ENCODE data around the gene PRAME.
"Not testable (repeated sequence)": the region's sequence is repeated elsewhere in the genome, so short reads cannot be mapped to it uniquely, and the experiment has no call there.

Gene PRAME

GRCh38 chr22:22558972-22559603 is at the start of gene PRAME:
Gene PRAME, minus strand, starts transcription at chr22:22559265. Its CDS starts 2,433 bp downstream, at chr22:22556832.
- TF ChIP-seq EZH2phosphoT487 (IDR thresholded peaks at IDR 0.05; ENCODE audit: low read depth) (no peak), CTCF (IDR thresholded peaks at IDR 0.05; ENCODE audit: low read depth, low read length) (peak; percentile 76)
- peaks cover 14% of the 10 kb centered on the region for H3K4me1 ChIP-seq (ENCODE audit: low read length)
- no peaks in the 10 kb centered on the region for H3K27me3 ChIP-seq (ENCODE audit: low read depth, low read length)
- H3K27ac ChIP-seq (ENCODE audit: low read length): peak within 1 kb of the TSS; percentile 49
- no peaks in the 10 kb centered on the region for H3K36me3 ChIP-seq (replicated peaks; ENCODE audit: low read depth, low read length)
- no peaks in the 10 kb centered on the region for H3K9me3 ChIP-seq (ENCODE audit: insufficient read depth, low read length)
- no peaks in the 10 kb centered on the region for H4K20me1 ChIP-seq (ENCODE audit: insufficient read depth, low read length)
- no peaks in the 10 kb centered on the region; the same call in 1 of the 2 replicates for H3K79me2 ChIP-seq (ENCODE audit: low read length)
- H3K4me2 ChIP-seq (ENCODE audit: low read length): peak within 1 kb of the TSS; percentile 89
- peak within 1 kb of the TSS; percentile 67; the same call in 1 of the 2 replicates for H2AFZ ChIP-seq (ENCODE audit: low read depth, low read length)
- H3K4me3 ChIP-seq (ENCODE audit: low read length): peak within 1 kb of the TSS; percentile 96
- H3K9ac ChIP-seq (ENCODE audit: low read length): peak within 1 kb of the TSS; percentile 83

GRCh38 chr22:22608022-22608421 is 49.0 kb upstream of the PRAME start:
- H3K9me3 ChIP-seq (ENCODE audit: insufficient read depth, low read length); H3K36me3 ChIP-seq (replicated peaks; ENCODE audit: low read depth, low read length); H3K9ac ChIP-seq (ENCODE audit: low read length); H3K27ac ChIP-seq (ENCODE audit: low read length); H3K4me3 ChIP-seq (ENCODE audit: low read length); H3K4me2 ChIP-seq (ENCODE audit: low read length); H3K79me2 ChIP-seq (ENCODE audit: low read length); H4K20me1 ChIP-seq (ENCODE audit: insufficient read depth, low read length); H2AFZ ChIP-seq (ENCODE audit: low read depth, low read length); H3K27me3 ChIP-seq (ENCODE audit: low read depth, low read length): not testable (repeated sequence)
- H3K4me1 ChIP-seq (ENCODE audit: low read length): peaks cover 25% of the 10 kb centered on the region

GRCh38 chr22:22605074-22605404 is 46.0 kb upstream of the PRAME start:
- no peak for TF ChIP-seq CTCF (IDR thresholded peaks at IDR 0.05; ENCODE audit: low read depth, low read length)
- TF ChIP-seq EZH2phosphoT487 (IDR thresholded peaks at IDR 0.05; ENCODE audit: low read depth): no peak

GRCh38 chr22:22604326-22605073 is 45.4 kb upstream of the PRAME start:
- Histone ChIP-seq H3K4me1 (ENCODE audit: low read length) (peaks cover 19% of the 10 kb centered on the region), H3K79me2 (ENCODE audit: low read length) (no peaks in the 10 kb centered on the region), H3K4me3 (ENCODE audit: low read length) (no peak overlapping the region), H2AFZ (ENCODE audit: low read depth, low read length) (no peak overlapping the region), H3K4me2 (ENCODE audit: low read length) (peak overlapping the region; percentile 41), H3K9ac (ENCODE audit: low read length) (no peak overlapping the region), H3K27me3 (ENCODE audit: low read depth, low read length) (no peaks in the 10 kb centered on the region), H4K20me1 (ENCODE audit: insufficient read depth, low read length) (no peaks in the 10 kb centered on the region), H3K27ac (ENCODE audit: low read length) (peak overlapping the region; percentile 14; the same call in 1 of the 2 replicates), H3K36me3 (replicated peaks; ENCODE audit: low read depth, low read length) (no peaks in the 10 kb centered on the region), H3K9me3 (ENCODE audit: insufficient read depth, low read length) (no peaks in the 10 kb centered on the region)
- TF ChIP-seq CTCF (IDR thresholded peaks at IDR 0.05; ENCODE audit: low read depth, low read length) (no peak), EZH2phosphoT487 (IDR thresholded peaks at IDR 0.05; ENCODE audit: low read depth) (no peak)

More at GRCh38 chr22:22605074-22605404, 46.0 kb upstream of the PRAME start:
- Histone ChIP-seq H3K4me3 (ENCODE audit: low read length) (no peak overlapping the region), H3K4me1 (ENCODE audit: low read length) (peaks cover 19% of the 10 kb centered on the region), H3K9me3 (ENCODE audit: insufficient read depth, low read length) (no peaks in the 10 kb centered on the region), H3K79me2 (ENCODE audit: low read length) (no peaks in the 10 kb centered on the region), H3K27me3 (ENCODE audit: low read depth, low read length) (no peaks in the 10 kb centered on the region), H3K36me3 (replicated peaks; ENCODE audit: low read depth, low read length) (no peaks in the 10 kb centered on the region), H3K9ac (ENCODE audit: low read length) (no peak overlapping the region), H3K4me2 (ENCODE audit: low read length) (peak overlapping the region; percentile 41), H3K27ac (ENCODE audit: low read length) (no peak overlapping the region), H4K20me1 (ENCODE audit: insufficient read depth, low read length) (no peaks in the 10 kb centered on the region), H2AFZ (ENCODE audit: low read depth, low read length) (no peak overlapping the region)
